Activated naive CD4-positive, alpha-beta T cell treated with anti-CD3 and anti-CD28 coated beads for 36 hours (primary cell): ENCODE measurements around the gene SPN. TPM values are rescaled to one million over a fixed set of nuclear protein-coding genes. Genes with fewer than 3 reads are reported as not detected.
"Not testable (repeated sequence)": the region's sequence is repeated elsewhere in the genome, so short reads cannot be mapped to it uniquely, and the experiment has no call there.

Source experiments
- CTCF ChIA-PET: fragments of 350-600 bp; sonication (Branson Sonifier 250); formaldehyde crosslinking; loops from one replicate; lab custom pipeline; 2021; ENCODE audit warnings: antibody characterized with exemption; lab: Charles Lee
- DNase-seq: peaks from one replicate; pipeline ENCODE4 v3.0.0-alpha.2; 2020
- H3K27ac Mint-ChIP-seq: one replicate; pipeline ENCODE4 v1.8.0; 2021; ENCODE audit warnings: mild to moderate bottlenecking, mixed read lengths
- H3K27me3 Mint-ChIP-seq: one replicate; pipeline ENCODE4 v1.8.0; 2021; ENCODE audit warnings: low read depth, mixed read lengths
- H3K36me3 Mint-ChIP-seq: one replicate; pipeline ENCODE4 v1.8.0; 2021; ENCODE audit warnings: low read depth, mixed read lengths
- H3K4me1 Mint-ChIP-seq: one replicate; pipeline ENCODE4 v1.8.0; 2021; ENCODE audit warnings: low read depth, mixed read lengths
- H3K4me3 Mint-ChIP-seq: one replicate; pipeline ENCODE4 v1.8.0; 2021; ENCODE audit warnings: mild to moderate bottlenecking, moderate library complexity, mixed read lengths
- H3K9me3 Mint-ChIP-seq: one replicate; pipeline ENCODE4 v1.8.0; 2021; ENCODE audit warnings: mixed read lengths
- intact Hi-C: fragments of 100-400 bp; cut with micrococcal nuclease; formaldehyde crosslinking; loops from one replicate; pipeline ENCODE4 v1.15.1; 2023
- total RNA-seq, 2 experiments: library from RNA; stranded (reverse); gene quantifications; one replicate each; pipeline ENCODE4 v1.2.3, GENCODE V29; 2021

Gene SPN
- total RNA-seq, 2 experiments from 2014 or later: 51.9 to 53.2 TPM

- no peak overlapping the region for H3K27ac Mint-ChIP-seq
- no peaks in the 10 kb centered on the region for H3K36me3 Mint-ChIP-seq
- intact Hi-C loops: no loop called here
- no peak for DNase-seq
- H3K4me3 Mint-ChIP-seq: no peak overlapping the region
- no peaks in the 10 kb centered on the region for H3K9me3 Mint-ChIP-seq
- H3K27me3 Mint-ChIP-seq: no peaks in the 10 kb centered on the region
- H3K4me1 Mint-ChIP-seq: peaks cover 19% of the 10 kb centered on the region
- CTCF ChIA-PET: interaction anchor here (0.7 to 4.7 kb wide), 5 partner anchors 10 to 230 kb away, joined by 3 to 22 read pairs (median 3); no protein-coding TSS in a partner anchor
Observed at GRCh38 chr16:29686740-29687332, 23.8 kb downstream of the SPN start.

DNA sequence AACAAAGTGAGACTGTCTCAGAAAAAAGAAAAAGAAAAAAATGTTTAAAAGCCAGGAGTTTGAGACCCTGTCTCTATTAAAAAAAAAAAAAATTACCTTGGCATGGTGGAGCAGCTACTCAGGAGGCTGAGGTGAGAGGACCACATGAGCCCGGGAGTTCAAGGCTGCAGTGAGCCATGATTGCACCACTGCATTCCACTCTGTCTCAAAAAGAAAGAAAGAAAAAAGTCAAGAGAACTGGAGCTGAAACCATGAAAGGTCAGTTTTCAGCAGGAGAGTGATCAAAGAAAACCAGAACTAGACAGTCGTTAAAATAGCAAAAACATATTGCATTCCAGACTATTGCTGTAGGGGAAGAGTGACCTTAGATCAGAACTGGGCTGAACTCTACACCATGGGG, 24.7 kb downstream of the SPN start:
- Mint-ChIP-seq H3K27me3 (no peaks in the 10 kb centered on the region), H3K4me1 (peaks cover 20% of the 10 kb centered on the region), H3K9me3 (no peaks in the 10 kb centered on the region), H3K36me3 (no peaks in the 10 kb centered on the region), H3K27ac (no peak overlapping the region), H3K4me3 (no peak overlapping the region)
- CTCF ChIA-PET: interaction anchor here (0.9 to 4.7 kb wide), 4 partner anchors 9 to 229 kb away, joined by 3 to 22 read pairs (median 3); no protein-coding TSS in a partner anchor
- DNase-seq: no peak
- intact Hi-C loops: no loop called here

GRCh38 chr16:29688172-29688571, 25.1 kb downstream of the SPN start:
- intact Hi-C loops: no loop called here
- Mint-ChIP-seq H3K36me3 (no peaks in the 10 kb centered on the region), H3K4me3 (no peak overlapping the region), H3K27ac (no peak overlapping the region), H3K27me3 (no peaks in the 10 kb centered on the region), H3K4me1 (peaks cover 20% of the 10 kb centered on the region), H3K9me3 (no peaks in the 10 kb centered on the region)
- DNase-seq: no peak
- CTCF ChIA-PET: interaction anchor here (0.6 to 4.7 kb wide), 6 partner anchors 9 to 228 kb away, joined by 3 to 22 read pairs (median 3); no protein-coding TSS in a partner anchor

DNA sequence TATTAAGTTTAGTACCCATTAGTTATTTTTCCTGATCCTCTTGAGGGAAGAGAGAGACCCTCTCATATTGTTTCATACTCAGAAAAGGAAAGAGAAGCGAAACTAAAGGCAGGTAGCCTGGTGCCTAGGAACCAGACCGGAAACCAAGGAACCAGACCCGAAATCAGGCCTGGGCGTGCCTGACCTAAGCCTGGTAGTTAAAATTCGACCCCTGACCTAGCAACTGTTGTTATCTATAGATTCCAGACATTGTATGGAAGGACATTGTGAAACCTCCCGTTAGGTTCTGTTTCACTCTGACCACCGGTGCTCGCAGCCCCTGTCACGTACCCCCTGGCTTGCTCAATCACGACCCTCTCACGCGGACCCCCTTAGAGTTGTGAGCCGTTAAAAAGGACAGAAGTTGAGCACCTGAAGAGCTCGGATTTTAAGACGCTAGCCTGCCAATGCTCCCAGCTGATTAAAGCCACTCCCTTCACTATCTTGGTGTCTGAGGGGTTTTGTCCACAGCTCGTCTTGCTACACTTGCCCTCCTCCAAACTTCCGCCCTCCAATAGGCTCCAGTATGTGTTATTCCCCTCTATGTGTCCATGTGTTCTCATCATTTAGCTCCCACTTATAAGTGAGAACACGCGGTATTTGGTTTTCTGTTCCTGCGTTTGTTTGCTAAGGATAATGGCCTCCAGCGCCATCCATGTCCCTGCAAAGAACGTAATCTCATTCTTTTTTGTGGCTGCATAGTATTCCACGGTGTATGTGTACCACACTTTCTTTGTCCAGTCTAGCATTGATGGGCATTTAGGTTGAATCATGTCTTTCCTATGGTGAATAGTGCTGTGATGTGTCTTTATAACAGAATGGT, 26.7 kb downstream of the SPN start:
- CTCF ChIA-PET: interaction anchor here (0.7 to 1.7 kb wide), 2 partner anchors 159 to 166 kb away, joined by 3 read pairs; no protein-coding TSS in a partner anchor
- DNase-seq, H3K27ac Mint-ChIP-seq, H3K36me3 Mint-ChIP-seq, H3K27me3 Mint-ChIP-seq, intact Hi-C loops, H3K4me3 Mint-ChIP-seq, H3K9me3 Mint-ChIP-seq: not testable (repeated sequence)
- H3K4me1 Mint-ChIP-seq: peaks cover 20% of the 10 kb centered on the region

- H3K9me3 Mint-ChIP-seq, DNase-seq, H3K4me3 Mint-ChIP-seq, H3K4me1 Mint-ChIP-seq, H3K36me3 Mint-ChIP-seq, intact Hi-C loops, H3K27ac Mint-ChIP-seq, H3K27me3 Mint-ChIP-seq: not testable (repeated sequence)
- CTCF ChIA-PET: interaction anchor here (0.6 to 2.5 kb wide), 3 partner anchors 50 to 339 kb away, joined by 3 to 15 read pairs (median 14); partner anchors contain the start of gene TLCD3B
Observed at GRCh38 chr16:29692606-29693005, 29.6 kb downstream of the SPN start.

DNA sequence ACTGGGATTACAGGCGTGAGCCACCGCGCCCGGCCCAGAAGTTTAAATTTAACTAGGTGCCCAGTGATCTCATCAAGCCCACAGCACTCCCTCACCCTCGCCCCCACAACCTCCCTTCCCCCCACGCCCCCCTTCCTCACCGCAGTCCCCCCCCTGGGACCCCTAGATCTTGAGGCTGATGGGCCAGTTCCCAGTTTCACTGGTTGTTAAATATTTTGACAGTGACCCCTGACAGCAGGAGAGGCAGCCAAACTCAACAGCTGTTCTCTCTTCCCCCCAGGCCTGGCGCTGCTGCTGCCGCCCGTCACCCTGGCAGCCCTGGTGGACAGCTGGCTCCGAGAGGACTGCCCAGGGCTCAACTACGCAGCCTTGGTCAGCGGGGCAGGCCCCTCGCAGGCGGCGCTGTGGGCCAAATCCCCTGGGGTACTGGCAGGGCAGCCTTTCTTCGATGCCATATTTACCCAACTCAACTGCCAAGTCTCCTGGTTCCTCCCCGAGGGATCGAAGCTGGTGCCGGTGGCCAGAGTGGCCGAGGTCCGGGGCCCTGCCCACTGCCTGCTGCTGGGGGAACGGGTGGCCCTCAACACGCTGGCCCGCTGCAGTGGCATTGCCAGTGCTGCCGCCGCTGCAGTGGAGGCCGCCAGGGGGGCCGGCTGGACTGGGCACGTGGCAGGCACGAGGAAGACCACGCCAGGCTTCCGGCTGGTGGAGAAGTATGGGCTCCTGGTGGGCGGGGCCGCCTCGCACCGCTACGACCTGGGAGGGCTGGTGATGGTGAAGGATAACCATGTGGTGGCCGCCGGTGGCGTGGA, 31.5 kb downstream of the SPN start:
- Mint-ChIP-seq H3K4me1 (peaks cover 5% of the 10 kb centered on the region), H3K36me3 (no peaks in the 10 kb centered on the region), H3K27ac (no peak overlapping the region), H3K27me3 (no peaks in the 10 kb centered on the region), H3K9me3 (no peaks in the 10 kb centered on the region), H3K4me3 (no peak overlapping the region)
- no peak for DNase-seq
- CTCF ChIA-PET: interaction anchor here (0.6 to 1.0 kb wide), 2 partner anchors 194 to 337 kb away, joined by 3 read pairs; no protein-coding TSS in a partner anchor
- intact Hi-C loops: no loop called here

GRCh38 chr16:29695675-29696074, 32.6 kb downstream of the SPN start:
- not testable (repeated sequence) for H3K27ac Mint-ChIP-seq, H3K4me1 Mint-ChIP-seq
- CTCF ChIA-PET: interaction anchor here (0.8 to 1.0 kb wide), 2 partner anchors 25 to 336 kb away, joined by 3 read pairs; no protein-coding TSS in a partner anchor

DNA sequence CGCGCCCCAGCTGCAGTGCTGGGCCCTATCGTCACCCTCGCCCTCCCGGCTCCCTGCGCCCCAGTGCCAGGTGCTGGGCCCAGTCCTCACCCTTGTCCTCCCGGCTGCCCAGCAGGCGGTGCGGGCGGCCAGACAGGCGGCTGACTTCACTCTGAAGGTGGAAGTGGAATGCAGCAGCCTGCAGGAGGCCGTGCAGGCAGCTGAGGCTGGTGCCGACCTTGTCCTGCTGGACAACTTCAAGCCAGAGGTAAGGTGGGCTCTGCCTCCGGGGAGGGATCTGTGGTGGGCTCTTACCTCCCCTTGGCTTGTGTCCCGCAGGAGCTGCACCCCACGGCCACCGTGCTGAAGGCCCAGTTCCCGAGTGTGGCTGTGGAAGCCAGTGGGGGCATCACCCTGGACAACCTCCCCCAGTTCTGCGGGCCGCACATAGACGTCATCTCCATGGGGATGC, 33.9 kb downstream of the SPN start:
- no peaks in the 10 kb centered on the region for H3K36me3 Mint-ChIP-seq
- intact Hi-C loops: no loop called here
- no peaks in the 10 kb centered on the region for H3K9me3 Mint-ChIP-seq
- H3K4me3 Mint-ChIP-seq: no peak overlapping the region
- CTCF ChIA-PET: interaction anchor here (0.6 to 1.6 kb wide), 2 partner anchors 9 kb away, joined by 3 to 4 read pairs; no protein-coding TSS in a partner anchor
- no peak for DNase-seq
- peaks cover 15% of the 10 kb centered on the region for H3K4me1 Mint-ChIP-seq
- H3K27ac Mint-ChIP-seq: no peak overlapping the region
- no peaks in the 10 kb centered on the region for H3K27me3 Mint-ChIP-seq

More at GRCh38 chr16:29695675-29696074, 32.6 kb downstream of the SPN start:
- H3K27me3 Mint-ChIP-seq, H3K36me3 Mint-ChIP-seq, intact Hi-C loops, H3K4me3 Mint-ChIP-seq, H3K9me3 Mint-ChIP-seq, DNase-seq: not testable (repeated sequence)

- Mint-ChIP-seq H3K9me3 (no peaks in the 10 kb centered on the region), H3K27me3 (no peaks in the 10 kb centered on the region), H3K27ac (no peak overlapping the region), H3K4me3 (no peak overlapping the region), H3K36me3 (no peaks in the 10 kb centered on the region), H3K4me1 (peaks cover 20% of the 10 kb centered on the region)
- CTCF ChIA-PET: interaction anchor here (0.6 to 1.6 kb wide), 3 partner anchors 9 to 88 kb away, joined by 3 to 5 read pairs (median 4); no protein-coding TSS in a partner anchor
- intact Hi-C loops: no loop called here
- DNase-seq: no peak
Observed at GRCh38 chr16:29697391-29697790, 34.3 kb downstream of the SPN start.

DNA sequence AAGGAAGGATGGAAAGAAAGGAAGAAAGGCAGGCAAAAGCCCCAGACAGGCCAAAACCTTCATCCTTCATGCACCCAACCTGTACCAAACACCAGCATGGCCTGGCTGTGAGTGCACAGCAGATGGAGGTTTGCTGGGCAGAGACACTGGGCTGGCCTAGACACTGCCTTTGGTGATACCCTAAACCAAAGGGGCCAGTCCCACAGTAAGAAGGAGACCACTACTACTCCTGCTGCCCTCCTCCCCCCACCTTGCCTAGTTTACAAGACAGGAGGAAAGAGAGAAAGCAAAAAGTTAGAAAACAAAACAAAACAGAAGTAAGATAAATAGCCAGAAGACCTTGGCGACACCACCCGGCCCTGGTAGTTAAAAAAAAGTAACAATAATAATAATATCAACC, 35.0 kb downstream of the SPN start:
- intact Hi-C loops: no loop called here
- Mint-ChIP-seq H3K27me3 (no peaks in the 10 kb centered on the region), H3K27ac (no peak overlapping the region), H3K4me1 (peaks cover 26% of the 10 kb centered on the region), H3K4me3 (no peak overlapping the region), H3K36me3 (no peaks in the 10 kb centered on the region), H3K9me3 (no peaks in the 10 kb centered on the region)
- CTCF ChIA-PET: interaction anchor here (1.5 to 5.5 kb wide), 6 partner anchors 12 to 334 kb away, joined by 5 to 72 read pairs (median 23); partner anchors contain the start of genes KIF22 and PAGR1
- no peak for DNase-seq

DNA sequence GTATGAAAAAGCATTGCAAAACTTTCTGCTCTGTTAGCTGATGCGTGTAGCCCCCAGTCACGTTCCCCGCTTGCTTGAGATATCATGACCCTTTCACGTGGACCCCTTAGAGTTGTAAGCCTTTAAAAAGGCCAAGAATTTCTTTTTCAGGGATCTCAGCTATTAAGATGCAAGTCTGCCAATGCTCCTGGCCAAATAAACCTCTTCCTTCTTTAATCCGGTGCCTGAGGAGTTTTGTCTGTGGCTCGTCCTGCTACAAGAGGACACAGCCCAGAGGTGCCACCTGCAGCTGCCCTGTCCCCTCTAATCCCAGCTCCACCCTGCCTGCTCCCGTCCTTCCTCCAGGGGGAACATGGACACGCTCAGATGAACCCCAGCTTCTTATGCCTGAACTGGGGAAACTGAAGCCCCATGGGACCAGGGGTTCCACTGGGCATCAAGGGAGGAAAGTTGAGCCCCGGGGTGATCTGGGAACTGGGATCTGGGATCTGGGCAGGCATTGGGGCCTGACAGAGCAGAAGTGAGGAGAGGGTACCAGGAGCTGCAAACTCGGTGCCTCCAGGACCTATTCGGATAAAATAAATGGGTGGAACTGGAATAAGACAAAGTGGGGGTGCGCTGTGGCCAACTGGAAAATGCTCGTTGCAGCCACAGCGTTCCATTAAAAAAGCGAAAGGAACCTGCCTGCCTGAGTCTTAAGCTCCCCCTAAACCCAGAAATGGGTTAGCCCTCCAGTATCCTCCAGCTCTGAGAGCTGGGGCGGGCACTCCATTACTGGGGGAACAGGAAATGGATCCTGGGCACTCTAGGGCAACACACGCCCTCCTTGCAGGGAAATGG, 35.7 kb downstream of the SPN start:
- no peak overlapping the region for H3K27ac Mint-ChIP-seq
- no peak for DNase-seq

More for the DNA sequence above, 35.7 kb downstream of the SPN start:
- CTCF ChIA-PET: interaction anchor here (0.7 to 5.5 kb wide), 16 partner anchors 7 to 356 kb away, joined by 3 to 72 read pairs (median 8); partner anchors contain the start of genes INO80E, KIF22 and PAGR1
- Mint-ChIP-seq H3K36me3 (no peaks in the 10 kb centered on the region), H3K27me3 (no peaks in the 10 kb centered on the region), H3K4me1 (peaks cover 29% of the 10 kb centered on the region), H3K4me3 (no peak overlapping the region), H3K9me3 (no peaks in the 10 kb centered on the region)
- intact Hi-C loops: no loop called here
